Heart left ventricle (tissue), 16 donors: ENCODE data around the gene RABGGTA. TPM values are rescaled to one million over a fixed set of nuclear protein-coding genes. Genes with fewer than 3 reads are reported as not detected.
A peak's percentile ranks its signal among the peaks of the same experiment; 100 is the strongest.

ENCODE experiments used
- ATAC-seq, 4 donors: fragments of 200-7000 bp; cut with Tn5 transposase; one replicate each; pipeline ENCODE4 v1.9.1; 2020 to 2022; ENCODE audit warnings: moderate library complexity in 4 of 4, mild to moderate bottlenecking in 3 of 4, moderate number of reproducible peaks in 1 of 4
- DNase-seq, 5 donors: peaks; one replicate each; pipeline ENCODE4 v3.0.0-alpha.2; 2020
- H3K27ac ChIP-seq, 12 donors: fragments of 200-600 bp; sonication (generic) in 4 of 12; one replicate each; pipeline versions ENCODE4 v1.5.0 to v1.8.0; 2016 to 2022; ENCODE audit warnings: mild to moderate bottlenecking in 2 of 12
- H3K27me3 ChIP-seq, 9 donors: fragments of 200-600 bp; sonication (generic) in 2 of 9; one replicate each; pipeline versions ENCODE4 v1.5.1 to v1.8.0; 2016 to 2022; ENCODE audit warnings: mild to moderate bottlenecking in 3 of 9
- H3K36me3 ChIP-seq, 9 donors: fragments of 200-600 bp; sonication (generic) in 2 of 9; one replicate each; pipeline versions ENCODE4 v1.5.0 to v1.8.0; 2018 to 2022; ENCODE audit warnings: mild to moderate bottlenecking in 2 of 9
- H3K4me1 ChIP-seq, 12 donors: fragments of 200-600 bp; sonication (generic) in 4 of 12; one replicate each; pipeline versions ENCODE4 v1.5.0 to v1.8.0; 2016 to 2022; ENCODE audit warnings: mild to moderate bottlenecking in 3 of 12
- H3K4me3 ChIP-seq, 12 donors: fragments of 200-600 bp; sonication (generic) in 4 of 12; one replicate each; pipeline versions ENCODE4 v1.5.0 to v1.8.0; 2017 to 2022; ENCODE audit warnings: mild to moderate bottlenecking in 9 of 12, moderate library complexity in 4 of 12
- H3K9me3 ChIP-seq, 12 donors: fragments of 200-600 bp; sonication (generic) in 4 of 12; one replicate each; pipeline versions ENCODE4 v1.5.0 to v1.8.0; 2016 to 2022; ENCODE audit warnings: mild to moderate bottlenecking in 1 of 12
- POLR2A ChIP-seq, 2 donors: fragments of 450-650 bp; IDR thresholded peaks; one replicate each; pipeline ENCODE4 v1.6.1; 2017; ENCODE audit warnings: antibody characterized with exemption in 2 of 2, mild to moderate bottlenecking in 2 of 2, moderate library complexity in 2 of 2
- WGBS, 4 donors: extraction: QIAGEN DNeasy Blood & Tissue Kit in 2 of 4; methylation state at CpG; one replicate each; pipeline versions ENCODE4 v1.1.5 to v1.1.7; 2013 to 2018; 5-methylcytosine and 5-hydroxymethylcytosine counted together
- intact Hi-C, 10 donors: fragments of 100-400 bp; cut with DNase I; formaldehyde crosslinking; loops; one replicate each; pipeline versions ENCODE4 v1.11.1 to v1.14.2; 2022
- polyA plus RNA-seq, 2 donors: library from polyadenylated mRNA; stranded (reverse); fragments of 200-250 nt; gene quantifications; one replicate each; pipeline ENCODE4 v1.2.3, GENCODE V29; 2013
- total RNA-seq, 9 donors: library from RNA; depleted of rRNA in 2 of 9; stranded (reverse); fragments of >200 nt in 2 of 9; fragmentation: NEBNext Ultra II Directional in 3 of 9; extraction: Animal tissue kit (Norgen Biotek cat#: 25700) in 3 of 9; gene quantifications; one replicate each; pipeline versions ENCODE4 v1.1.0 to v1.2.4, GENCODE V29; 2016 to 2023
- TF ChIP-seq, protein P1 (sequence below), 12 donors: fragments of 200-600 bp; sonication (generic) in 4 of 12; IDR thresholded peaks; one replicate each; pipeline versions ENCODE4 v1.5.0 to v1.8.0; 2018 to 2022; ENCODE audit warnings: antibody characterized with exemption in 12 of 12, mild to moderate bottlenecking in 5 of 12
- donor health status: ischemic (EF 13 %, LVEDD 7.1; RV severe dilation, severe dysfunction).
- donor health status: healthy with polysubstance abuse.
- donor health status: DM: no; HTN: yes; CAD: no.
- donor health status: DM: no; HTN: no; CAD: no.
- donor health status: ischemic (EF 25% LVEDD 6.9; RV normal size, moderate dysfunction).
- donor health status: ischemic (EF 25% LVEDD 5.7; RV mildly dilated, moderate dysfunction).
- donor health status: healthy.
- donor health status: DM: yes; HTN: yes; CAD: no.
- donor health status: ischemic (EF 35%, LVEDD 5.7; RV mildly dilated, moderate dysfunction).
- donor health status: nonischemic (EF 11% LVEDD 7.7; RV severe dilation, severe dysfunction).
- donor health status: DM: yes; HTN: yes; CAD: no.
- donor health status: PGD.
- donor health status: ischemic (EF 29% LVEDD 5.4; RV normal size, mild dysfunction).
- donor health status: nonischemic (EF 23%, LVEDD 6.1; RV moderate dilation, normal function).

The RABGGTA gene
- total and polyA plus RNA-seq, 11 donors = 18.8 to 33.1 (median 26.7) TPM

DNA sequence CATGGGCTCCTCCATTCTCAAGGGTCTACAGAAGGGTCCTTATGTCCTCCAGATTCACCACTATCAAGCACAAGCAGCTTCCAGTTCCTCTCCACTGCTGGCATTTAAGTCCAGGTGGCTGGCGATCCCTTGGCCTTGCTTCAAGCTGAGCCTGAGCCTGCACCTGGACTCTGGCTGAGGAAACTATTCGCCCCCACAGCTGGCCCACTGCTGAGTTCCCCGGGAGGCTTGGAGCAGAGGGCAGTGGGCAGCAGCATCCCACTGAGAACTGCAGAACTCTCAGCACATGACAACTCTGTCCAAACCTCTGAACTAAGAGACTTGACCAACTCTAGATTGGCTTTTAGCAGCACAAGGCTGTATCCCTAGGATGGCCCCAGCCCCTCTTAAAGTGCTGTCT lies 11.3 kb upstream of the RABGGTA start:
- no peak overlapping the region for H3K4me3 ChIP-seq
- DNase-seq (peak in 1 of 5 donors; percentile 10), ATAC-seq (no peak)
- H3K36me3 ChIP-seq = no peaks in the 10 kb centered on the region
- 81 to 92% (median 85%) methylated on average over 2 to 3 of the region's 3 CpGs for WGBS, 4 donors
- H3K4me1 ChIP-seq = peaks cover 0 to 52% (median 8%) of the 10 kb centered on the region in 12 donors
- no peaks in the 10 kb centered on the region for H3K27me3 ChIP-seq
- intact Hi-C loops = no loop called here
- H3K27ac ChIP-seq = no peak overlapping the region
- TF ChIP-seq, protein P1, sequence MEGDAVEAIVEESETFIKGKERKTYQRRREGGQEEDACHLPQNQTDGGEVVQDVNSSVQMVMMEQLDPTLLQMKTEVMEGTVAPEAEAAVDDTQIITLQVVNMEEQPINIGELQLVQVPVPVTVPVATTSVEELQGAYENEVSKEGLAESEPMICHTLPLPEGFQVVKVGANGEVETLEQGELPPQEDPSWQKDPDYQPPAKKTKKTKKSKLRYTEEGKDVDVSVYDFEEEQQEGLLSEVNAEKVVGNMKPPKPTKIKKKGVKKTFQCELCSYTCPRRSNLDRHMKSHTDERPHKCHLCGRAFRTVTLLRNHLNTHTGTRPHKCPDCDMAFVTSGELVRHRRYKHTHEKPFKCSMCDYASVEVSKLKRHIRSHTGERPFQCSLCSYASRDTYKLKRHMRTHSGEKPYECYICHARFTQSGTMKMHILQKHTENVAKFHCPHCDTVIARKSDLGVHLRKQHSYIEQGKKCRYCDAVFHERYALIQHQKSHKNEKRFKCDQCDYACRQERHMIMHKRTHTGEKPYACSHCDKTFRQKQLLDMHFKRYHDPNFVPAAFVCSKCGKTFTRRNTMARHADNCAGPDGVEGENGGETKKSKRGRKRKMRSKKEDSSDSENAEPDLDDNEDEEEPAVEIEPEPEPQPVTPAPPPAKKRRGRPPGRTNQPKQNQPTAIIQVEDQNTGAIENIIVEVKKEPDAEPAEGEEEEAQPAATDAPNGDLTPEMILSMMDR (IDR thresholded peaks at IDR 0.05) = no peak
- no peak for TF ChIP-seq POLR2A (IDR thresholded peaks at IDR 0.05)
- H3K9me3 ChIP-seq = no peaks in the 10 kb centered on the region

DNA sequence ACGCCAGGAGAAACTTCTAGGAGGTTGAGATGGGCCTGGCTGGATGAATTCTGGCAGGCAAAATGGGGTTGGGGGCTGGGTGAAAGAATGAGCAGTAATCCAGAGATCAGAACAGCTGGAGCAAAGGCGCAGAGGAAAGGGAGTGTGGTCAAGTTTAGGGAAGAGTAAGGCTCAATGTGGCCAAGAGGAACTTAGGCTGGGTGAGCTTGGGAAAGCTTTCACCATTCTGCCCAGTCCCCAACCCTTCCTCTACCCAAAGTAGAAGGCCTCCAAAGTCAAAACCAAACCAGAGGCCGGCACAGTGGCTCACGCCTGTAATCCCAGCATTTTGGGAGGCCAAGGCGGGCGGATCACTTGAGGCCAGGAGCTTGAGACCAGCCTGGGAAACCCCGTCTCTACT lies 10.2 kb upstream of the RABGGTA start:
- H3K27ac ChIP-seq = peak overlapping the region in 3 of 12 donors; percentile 22 to 81 (median 38)
- no peak for ATAC-seq
- no peaks in the 10 kb centered on the region for H3K9me3 ChIP-seq
- no peak for DNase-seq
- no peaks in the 10 kb centered on the region for H3K36me3 ChIP-seq
- intact Hi-C loops = no loop called here
- 82 to 95% (median 94%) methylated on average over 7 of the region's 7 CpGs for WGBS, 4 donors
- TF ChIP-seq, protein P1 (IDR thresholded peaks at IDR 0.05) = no peak
- no peak for TF ChIP-seq POLR2A (IDR thresholded peaks at IDR 0.05)
- no peak overlapping the region for H3K4me3 ChIP-seq
- no peaks in the 10 kb centered on the region for H3K27me3 ChIP-seq
- peaks cover 0 to 63% (median 8%) of the 10 kb centered on the region in 12 donors for H3K4me1 ChIP-seq

DNA sequence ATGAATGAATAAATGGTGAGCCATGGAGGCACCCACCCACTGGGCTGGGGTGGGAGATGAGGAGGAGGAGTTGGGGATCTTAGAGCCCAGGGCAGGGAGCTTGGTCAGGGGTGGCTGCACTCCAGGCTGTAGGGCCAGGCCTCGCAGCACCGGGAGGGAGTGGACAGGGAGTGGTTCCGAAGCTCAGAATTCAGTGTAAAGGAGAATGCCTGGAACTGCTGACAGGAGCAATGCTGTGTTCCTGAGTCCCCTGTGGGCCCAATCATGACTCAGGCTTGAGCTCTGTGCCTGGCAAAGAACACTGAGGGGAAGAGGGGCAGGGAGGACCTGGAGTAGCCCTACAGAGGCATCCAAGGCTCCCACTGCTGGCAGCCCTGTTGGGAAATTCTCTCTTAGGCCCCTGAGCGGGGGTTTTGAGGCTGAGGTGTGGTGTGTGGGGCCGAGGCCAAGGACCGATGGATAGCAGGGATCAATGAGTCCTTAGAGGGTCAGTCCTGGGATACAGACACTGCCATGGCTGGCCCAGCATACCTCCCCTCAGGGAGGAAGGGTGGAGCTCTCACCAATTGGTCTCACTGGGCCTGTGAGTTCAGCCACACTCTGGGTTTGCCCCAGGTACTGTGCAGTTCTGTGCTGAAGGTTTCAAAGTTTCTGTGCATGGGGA lies 9.5 kb upstream of the RABGGTA start:
- no peaks in the 10 kb centered on the region for H3K27me3 ChIP-seq
- WGBS, 4 donors = 64 to 72% (median 68%) methylated on average over 6 of the region's 6 CpGs
- peak in 3 of 4 donors; percentile 12 to 44 (median 21) for ATAC-seq
- peak in 1 of 5 donors; percentile 58 for DNase-seq
- no peak overlapping the region for H3K4me3 ChIP-seq
- no peaks in the 10 kb centered on the region for H3K36me3 ChIP-seq
- peak overlapping the region in 5 of 12 donors; percentile 3 to 81 (median 38) for H3K27ac ChIP-seq
- no peak for TF ChIP-seq POLR2A (IDR thresholded peaks at IDR 0.05)
- TF ChIP-seq, protein P1 (IDR thresholded peaks at IDR 0.05) = no peak
- intact Hi-C loops = no loop called here
- peaks cover 0 to 69% (median 8%) of the 10 kb centered on the region in 12 donors for H3K4me1 ChIP-seq
- no peaks in the 10 kb centered on the region for H3K9me3 ChIP-seq

DNA sequence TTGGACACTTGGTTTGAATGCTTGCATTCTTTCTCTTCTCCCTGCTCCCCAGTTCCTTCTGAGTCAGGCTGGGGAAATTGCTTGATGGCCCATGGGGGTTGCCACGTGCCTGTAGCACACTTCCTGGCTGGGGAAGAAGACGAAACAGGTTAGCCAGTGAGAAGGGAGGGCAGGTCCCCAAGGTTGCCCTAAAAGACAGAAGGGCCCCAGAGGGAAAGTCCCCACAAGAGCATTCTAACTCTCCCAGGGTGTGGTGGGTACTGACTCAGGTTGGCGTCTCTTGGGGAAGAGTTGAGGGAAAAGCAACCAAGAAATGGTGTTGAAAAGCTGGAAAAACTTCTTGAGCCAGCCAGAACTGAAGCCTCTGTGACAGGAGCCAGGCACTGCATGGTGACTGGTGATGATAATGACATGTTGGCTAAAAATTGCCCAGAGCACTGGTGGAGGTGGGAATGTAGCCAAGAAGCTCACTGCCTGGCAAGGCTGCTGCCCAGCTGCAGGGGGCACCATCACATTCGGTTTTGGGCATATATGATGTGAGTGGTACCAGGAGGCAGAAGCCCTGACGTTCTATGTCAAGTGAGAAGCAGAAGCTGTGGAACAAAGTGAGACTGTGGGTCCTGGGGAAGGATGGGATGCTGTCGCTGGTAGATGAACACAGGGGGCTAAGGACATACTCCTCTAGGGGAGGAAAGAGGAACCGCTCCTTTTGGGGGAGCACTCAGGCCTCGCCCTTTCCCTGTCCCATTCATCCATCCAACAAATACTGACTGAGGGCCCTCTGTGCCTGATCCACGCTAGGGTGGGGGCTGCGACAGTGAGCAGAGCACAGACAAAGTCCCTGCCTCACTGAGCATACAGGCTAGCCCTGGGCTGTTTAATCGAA lies 8.1 kb upstream of the RABGGTA start:
- WGBS, 4 donors = 58 to 66% (median 64%) methylated on average over 11 of the region's 11 CpGs
- H3K4me1 ChIP-seq = peaks cover 0 to 77% (median 8%) of the 10 kb centered on the region in 12 donors
- H3K27me3 ChIP-seq = no peaks in the 10 kb centered on the region
- no peak overlapping the region for H3K4me3 ChIP-seq
- no peaks in the 10 kb centered on the region for H3K9me3 ChIP-seq
- no peaks in the 10 kb centered on the region for H3K36me3 ChIP-seq
- peak overlapping the region in 11 of 12 donors; percentile 41 to 87 (median 72) for H3K27ac ChIP-seq
- TF ChIP-seq, protein P1 (IDR thresholded peaks at IDR 0.05) = peak in 11 of 12 donors; percentile 32 to 68 (median 42)
- no peak for TF ChIP-seq POLR2A (IDR thresholded peaks at IDR 0.05)
- intact Hi-C loops = no loop called here
- DNase-seq = peak in 4 of 5 donors; percentile 60 to 81 (median 67)
- ATAC-seq = peak; percentile 75 to 86 (median 80)
